WTC11 (cell line): Measurements from ENCODE around the gene SIN3B. TPM values are rescaled to one million over a fixed set of nuclear protein-coding genes. Genes with fewer than 3 reads are reported as not detected.

ENCODE experiments used
- ATAC-seq: fragments of 200-7000 bp; cut with Tn5 transposase; 2 replicates; pipeline ENCODE4 v1.10.0; 2021; ENCODE audit warnings: mild to moderate bottlenecking, moderate library complexity
- CTCF ChIA-PET: fragments of 300-600 bp; sonication (Branson Sonifier 250); formaldehyde crosslinking; loops from one replicate; lab custom pipeline; 2021; ENCODE audit warnings: antibody characterized with exemption; lab: Charles Lee
- POLR2A ChIA-PET: fragments of 350-600 bp; sonication (Branson Sonifier 250); formaldehyde crosslinking; loops from one replicate; lab custom pipeline; 2021; ENCODE audit warnings: antibody characterized with exemption; lab: Charles Lee
- DNase-seq: peaks from one replicate; pipeline ENCODE4 v3.0.0; 2021; ENCODE audit warnings: low spot score
- H3K27ac Mint-ChIP-seq: 2 replicates; pipeline ENCODE4 v1.8.0; 2021; ENCODE audit warnings: mixed read lengths
- H3K27me3 Mint-ChIP-seq: 2 replicates; pipeline ENCODE4 v1.8.0; 2021; ENCODE audit warnings: low read depth, mild to moderate bottlenecking, moderate library complexity, mixed read lengths
- H3K36me3 Mint-ChIP-seq: 2 replicates; pipeline ENCODE4 v1.8.0; 2021; ENCODE audit warnings: mixed read lengths
- H3K4me1 Mint-ChIP-seq: 2 replicates; pipeline ENCODE4 v1.8.0; 2022; ENCODE audit warnings: mixed read lengths
- H3K4me3 Mint-ChIP-seq: 2 replicates; pipeline ENCODE4 v1.8.0; 2021; ENCODE audit warnings: mild to moderate bottlenecking, moderate library complexity, mixed read lengths
- H3K9me3 Mint-ChIP-seq: 2 replicates; pipeline ENCODE4 v1.8.0; 2021; ENCODE audit warnings: mixed read lengths
- AR ChIP-seq: fragments of 250-450 bp; sonication (Bioruptor Pico); IDR thresholded peaks from 2 replicates; pipeline ENCODE4 v1.9.0; 2021; ENCODE audit warnings: mild to moderate bottlenecking
- CBFB ChIP-seq: sonication (generic); formaldehyde crosslinking; IDR thresholded peaks from 2 replicates; pipeline ENCODE4 v1.8.1; 2022; ENCODE audit warnings: mild to moderate bottlenecking, low read depth, missing genetic modification reagents
- ETV6 ChIP-seq: sonication (generic); formaldehyde crosslinking; IDR thresholded peaks from 2 replicates; pipeline ENCODE4 v1.8.1; 2022; ENCODE audit warnings: mild to moderate bottlenecking, missing genetic modification reagents
- FOXJ3 ChIP-seq: sonication (generic); formaldehyde crosslinking; IDR thresholded peaks from 2 replicates; pipeline ENCODE4 v1.9.0; 2021; ENCODE audit warnings: missing genetic modification reagents, mild to moderate bottlenecking, borderline replicate concordance
- FOXP4 ChIP-seq: sonication (generic); formaldehyde crosslinking; IDR thresholded peaks from 2 replicates; pipeline ENCODE4 v1.8.0; 2022; ENCODE audit warnings: mild to moderate bottlenecking, missing genetic modification reagents
- GABPB1 ChIP-seq: sonication (generic); formaldehyde crosslinking; IDR thresholded peaks from 2 replicates; pipeline ENCODE4 v1.8.1; 2023; ENCODE audit warnings: mild to moderate bottlenecking, missing genetic modification reagents
- HMGA2 ChIP-seq: fragments of 250-450 bp; sonication (Bioruptor Pico); IDR thresholded peaks from 2 replicates; pipeline ENCODE4 v1.4.0; 2021; ENCODE audit warnings: mild to moderate bottlenecking, moderate library complexity
- JAZF1 ChIP-seq: fragments of 250-450 bp; sonication (Bioruptor Pico); IDR thresholded peaks from 2 replicates; pipeline ENCODE4 v1.9.0; 2021; ENCODE audit warnings: moderate library complexity, mild to moderate bottlenecking, inconsistent platforms
- KAT7 ChIP-seq: sonication (generic); formaldehyde crosslinking; IDR thresholded peaks from 2 replicates; pipeline ENCODE4 v1.8.1; 2023; ENCODE audit warnings: missing genetic modification reagents, mild to moderate bottlenecking, borderline replicate concordance
- NR3C1 ChIP-seq: sonication (generic); formaldehyde crosslinking; conservative IDR thresholded peaks from 2 replicates; pipeline ENCODE4 v1.8.1; 2023; ENCODE audit warnings: low read depth, mild to moderate bottlenecking, missing genetic modification reagents
- PRRX2 ChIP-seq: fragments of 250-450 bp; sonication (Bioruptor Pico); IDR thresholded peaks from 2 replicates; pipeline ENCODE4 v1.8.0; 2021; ENCODE audit warnings: mild to moderate bottlenecking
- SOX15 ChIP-seq: fragments of 250-450 bp; sonication (Bioruptor Pico); IDR thresholded peaks from 2 replicates; pipeline ENCODE4 v1.9.0; 2021; ENCODE audit warnings: mild to moderate bottlenecking
- TEAD1 ChIP-seq: sonication (generic); formaldehyde crosslinking; IDR thresholded peaks from 2 replicates; pipeline ENCODE4 v1.8.0; 2022; ENCODE audit warnings: mild to moderate bottlenecking, missing genetic modification reagents
- TP53 ChIP-seq: sonication (generic); formaldehyde crosslinking; IDR thresholded peaks from 2 replicates; pipeline ENCODE4 v1.8.1; 2023; ENCODE audit warnings: mild to moderate bottlenecking, missing genetic modification reagents
- ZMAT4 ChIP-seq: fragments of 250-450 bp; sonication (Bioruptor Pico); IDR thresholded peaks from 2 replicates; pipeline ENCODE4 v1.9.0; 2021; ENCODE audit warnings: mild to moderate bottlenecking
- ZNF138 ChIP-seq: sonication (generic); formaldehyde crosslinking; conservative IDR thresholded peaks from 2 replicates; pipeline ENCODE4 v1.8.1; 2022; ENCODE audit warnings: mild to moderate bottlenecking, moderate library complexity, missing genetic modification reagents
- ZNF423 ChIP-seq: fragments of 250-450 bp; sonication (Bioruptor Pico); IDR thresholded peaks from 2 replicates; pipeline ENCODE4 v2.1.2; 2022; ENCODE audit warnings: mild to moderate bottlenecking, moderate library complexity
- ZNF671 ChIP-seq: fragments of 250-450 bp; sonication (Bioruptor Pico); IDR thresholded peaks from 2 replicates; pipeline ENCODE4 v1.8.0; 2021; ENCODE audit warnings: mild to moderate bottlenecking
- total RNA-seq: library from RNA; stranded (reverse); gene quantifications from 3 replicates; pipeline ENCODE4 v1.2.3, GENCODE V29; 2021
- TF ChIP-seq, protein P1 (sequence below): fragments of 250-450 bp; sonication (Bioruptor Pico); conservative IDR thresholded peaks from 2 replicates; pipeline ENCODE4 v1.9.0; 2021; ENCODE audit warnings: mild to moderate bottlenecking
- TF ChIP-seq, protein P2 (sequence below): sonication (generic); formaldehyde crosslinking; IDR thresholded peaks from 2 replicates; pipeline ENCODE4 v1.8.0; 2023; ENCODE audit warnings: missing genetic modification reagents
- TF ChIP-seq, protein P3 (sequence below): sonication (generic); formaldehyde crosslinking; IDR thresholded peaks from 2 replicates; pipeline ENCODE4 v1.8.0; 2022; ENCODE audit warnings: missing genetic modification reagents

The SIN3B gene
- total RNA-seq, 1 experiment from 2014 or later: 87.7 TPM

GRCh38 chr19:16820056-16820455, 9.1 kb upstream of the SIN3B start (continued):
- TF ChIP-seq, protein P1, sequence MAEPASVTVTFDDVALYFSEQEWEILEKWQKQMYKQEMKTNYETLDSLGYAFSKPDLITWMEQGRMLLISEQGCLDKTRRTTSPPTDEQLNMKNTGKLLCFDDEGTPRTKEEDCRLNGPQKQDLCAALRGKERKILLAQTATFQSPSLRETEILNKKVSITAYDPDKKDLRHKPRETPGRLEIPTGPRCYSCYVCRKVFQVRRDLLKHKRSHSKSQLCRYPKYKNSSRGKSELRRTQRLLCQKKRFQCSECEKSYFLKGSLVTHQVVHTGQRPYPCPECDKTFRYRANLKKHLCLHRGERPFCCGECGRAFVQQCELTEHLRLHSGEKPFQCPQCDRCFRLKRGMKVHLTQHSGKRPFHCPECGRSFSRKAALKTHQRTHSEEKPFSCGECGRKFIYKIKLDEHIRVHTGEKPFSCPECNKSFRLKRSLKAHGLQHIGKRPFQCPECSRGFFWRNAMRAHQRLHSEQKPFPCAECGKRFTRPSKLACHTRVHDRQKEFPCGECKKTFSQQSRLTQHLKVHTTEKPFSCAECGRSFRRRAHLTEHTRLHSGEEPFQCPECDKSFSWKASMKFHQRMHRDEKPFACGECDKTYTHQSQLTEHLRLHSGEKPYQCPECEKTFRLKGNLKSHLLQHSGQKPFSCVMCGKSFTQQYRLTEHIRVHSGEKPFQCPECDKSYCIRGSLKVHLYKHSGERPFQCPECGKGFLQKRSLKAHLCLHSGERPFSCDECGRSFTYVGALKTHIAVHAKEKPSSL (CRISPR knock-in tag): no peak
- TF ChIP-seq, all 79 proteins: peak for 0

DNA sequence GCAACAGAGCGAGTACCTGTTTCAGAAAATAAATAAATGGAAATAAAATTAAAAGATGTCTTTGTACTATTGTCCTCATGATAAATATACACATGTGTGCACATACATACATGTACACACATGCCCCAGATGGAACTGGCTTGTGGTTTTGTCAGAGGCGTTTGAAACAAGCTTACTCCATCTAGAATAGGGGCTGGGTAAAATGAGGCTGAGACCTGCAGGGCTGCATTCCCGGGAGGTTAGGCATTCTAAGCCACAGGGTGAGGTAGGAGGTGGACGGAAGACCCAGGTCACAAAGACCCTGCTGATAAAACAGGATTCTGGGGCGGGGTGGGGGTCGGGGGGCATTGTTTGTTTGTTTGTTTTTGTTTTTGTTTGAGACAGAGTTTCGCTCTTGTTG, 8.1 kb upstream of the SIN3B start:
- no peak for TF ChIP-seq CBFB (CRISPR knock-in tag)
- no peak for TF ChIP-seq FOXP4 (CRISPR knock-in tag)
- no peak for TF ChIP-seq ZMAT4 (CRISPR knock-in tag)
- TF ChIP-seq ZNF671 (CRISPR knock-in tag): no peak
- TF ChIP-seq, protein P2, sequence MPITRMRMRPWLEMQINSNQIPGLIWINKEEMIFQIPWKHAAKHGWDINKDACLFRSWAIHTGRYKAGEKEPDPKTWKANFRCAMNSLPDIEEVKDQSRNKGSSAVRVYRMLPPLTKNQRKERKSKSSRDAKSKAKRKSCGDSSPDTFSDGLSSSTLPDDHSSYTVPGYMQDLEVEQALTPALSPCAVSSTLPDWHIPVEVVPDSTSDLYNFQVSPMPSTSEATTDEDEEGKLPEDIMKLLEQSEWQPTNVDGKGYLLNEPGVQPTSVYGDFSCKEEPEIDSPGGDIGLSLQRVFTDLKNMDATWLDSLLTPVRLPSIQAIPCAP (CRISPR knock-in tag): no peak
- TF ChIP-seq TP53 (CRISPR knock-in tag): no peak
- TF ChIP-seq SOX15 (CRISPR knock-in tag): no peak
- no peak for TF ChIP-seq JAZF1 (CRISPR knock-in tag)
- no peak for TF ChIP-seq HMGA2 (CRISPR knock-in tag)
- TF ChIP-seq PRRX2: no peak
- TF ChIP-seq TEAD1 (CRISPR knock-in tag): no peak
- no peak for TF ChIP-seq GABPB1
- no peak for TF ChIP-seq FOXJ3
- no peak for TF ChIP-seq AR
- TF ChIP-seq ETV6: no peak
- TF ChIP-seq ZNF138 (CRISPR knock-in tag): no peak
- TF ChIP-seq ZNF423 (CRISPR knock-in tag): no peak
- TF ChIP-seq, protein P3, sequence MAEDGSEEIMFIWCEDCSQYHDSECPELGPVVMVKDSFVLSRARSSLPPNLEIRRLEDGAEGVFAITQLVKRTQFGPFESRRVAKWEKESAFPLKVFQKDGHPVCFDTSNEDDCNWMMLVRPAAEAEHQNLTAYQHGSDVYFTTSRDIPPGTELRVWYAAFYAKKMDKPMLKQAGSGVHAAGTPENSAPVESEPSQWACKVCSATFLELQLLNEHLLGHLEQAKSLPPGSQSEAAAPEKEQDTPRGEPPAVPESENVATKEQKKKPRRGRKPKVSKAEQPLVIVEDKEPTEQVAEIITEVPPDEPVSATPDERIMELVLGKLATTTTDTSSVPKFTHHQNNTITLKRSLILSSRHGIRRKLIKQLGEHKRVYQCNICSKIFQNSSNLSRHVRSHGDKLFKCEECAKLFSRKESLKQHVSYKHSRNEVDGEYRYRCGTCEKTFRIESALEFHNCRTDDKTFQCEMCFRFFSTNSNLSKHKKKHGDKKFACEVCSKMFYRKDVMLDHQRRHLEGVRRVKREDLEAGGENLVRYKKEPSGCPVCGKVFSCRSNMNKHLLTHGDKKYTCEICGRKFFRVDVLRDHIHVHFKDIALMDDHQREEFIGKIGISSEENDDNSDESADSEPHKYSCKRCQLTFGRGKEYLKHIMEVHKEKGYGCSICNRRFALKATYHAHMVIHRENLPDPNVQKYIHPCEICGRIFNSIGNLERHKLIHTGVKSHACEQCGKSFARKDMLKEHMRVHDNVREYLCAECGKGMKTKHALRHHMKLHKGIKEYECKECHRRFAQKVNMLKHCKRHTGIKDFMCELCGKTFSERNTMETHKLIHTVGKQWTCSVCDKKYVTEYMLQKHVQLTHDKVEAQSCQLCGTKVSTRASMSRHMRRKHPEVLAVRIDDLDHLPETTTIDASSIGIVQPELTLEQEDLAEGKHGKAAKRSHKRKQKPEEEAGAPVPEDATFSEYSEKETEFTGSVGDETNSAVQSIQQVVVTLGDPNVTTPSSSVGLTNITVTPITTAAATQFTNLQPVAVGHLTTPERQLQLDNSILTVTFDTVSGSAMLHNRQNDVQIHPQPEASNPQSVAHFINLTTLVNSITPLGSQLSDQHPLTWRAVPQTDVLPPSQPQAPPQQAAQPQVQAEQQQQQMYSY (CRISPR knock-in tag): no peak
- no peak for TF ChIP-seq KAT7 (CRISPR knock-in tag)
- no peak for TF ChIP-seq NR3C1 (CRISPR knock-in tag)
- Mint-ChIP-seq H3K27ac (no peak overlapping the region), H3K36me3 (no peaks in the 10 kb centered on the region), H3K27me3 (no peaks in the 10 kb centered on the region; the same call in 1 of the 2 replicates), H3K4me3 (no peak overlapping the region), H3K4me1 (peaks cover 24% of the 10 kb centered on the region), H3K9me3 (peaks cover 5% of the 10 kb centered on the region)
- ATAC-seq (no peak), DNase-seq (no peak)
- ChIA-PET CTCF (no interaction called here), POLR2A (no interaction called here)
